ENCODE measurements around the gene KCNMA1. TPM values are rescaled to one million over a fixed set of nuclear protein-coding genes. Genes with fewer than 3 reads are reported as not detected.
A peak's percentile ranks its signal among the peaks of the same experiment; 100 is the strongest.

KCNMA1 gene
- total and polyA plus RNA-seq, 7 donors: 15.3 to 427 (median 256) TPM

GRCh38 chr10:77226853-77227565 is 410.6 kb downstream of the KCNMA1 start:
- Histone ChIP-seq H3K4me1 (peaks cover 0 to 60% (median 46%) of the 10 kb centered on the region in 4 donors), H3K4me3 (no peak overlapping the region), H3K9me3 (no peaks in the 10 kb centered on the region), H3K36me3 (peaks cover 0 to 4% (median 0%) of the 10 kb centered on the region in 4 donors), H3K27ac (peak overlapping the region in 3 of 4 donors; percentile 69 to 87 (median 81)), H3K27me3 (no peaks in the 10 kb centered on the region)
- no peak for DNase-seq
- intact Hi-C loops (cut with DNase I): no loop called here
- peak in 1 of 4 donors; percentile 48 for TF ChIP-seq EP300 (IDR thresholded peaks at IDR 0.05)
- TF ChIP-seq POLR2AphosphoS5 (IDR thresholded peaks at IDR 0.05): peak in 2 of 4 donors; percentile 32 to 56
- no peak for TF ChIP-seq POLR2A (IDR thresholded peaks at IDR 0.05)

- intact Hi-C loops (cut with DNase I): no loop called here
- H3K27ac ChIP-seq: peak overlapping the region in 3 of 4 donors; percentile 69 to 87 (median 81)
- H3K4me1 ChIP-seq: peaks cover 0 to 57% (median 46%) of the 10 kb centered on the region in 4 donors
- WGBS, 2 donors: 70 to 75% methylated on average over 4 of the region's 4 CpGs
- TF ChIP-seq POLR2AphosphoS5 (IDR thresholded peaks at IDR 0.05): no peak
- TF ChIP-seq EP300 (IDR thresholded peaks at IDR 0.05): no peak
- no peak for TF ChIP-seq POLR2A (IDR thresholded peaks at IDR 0.05)
- TF ChIP-seq CTCF (IDR thresholded peaks at IDR 0.05): no peak
- no peaks in the 10 kb centered on the region for H3K9me3 ChIP-seq
- H3K36me3 ChIP-seq: peaks cover 0 to 4% (median 0%) of the 10 kb centered on the region in 4 donors
- no peaks in the 10 kb centered on the region for H3K27me3 ChIP-seq
- no peak for DNase-seq
- H3K4me3 ChIP-seq: no peak overlapping the region
Measured at GRCh38 chr10:77226452-77226851, 411.2 kb downstream of the KCNMA1 start.

- Histone ChIP-seq H3K4me1 (peaks cover 0 to 57% (median 46%) of the 10 kb centered on the region in 4 donors), H3K4me3 (no peak overlapping the region), H3K9me3 (no peaks in the 10 kb centered on the region), H3K27ac (peak overlapping the region in 3 of 4 donors; percentile 69 to 87 (median 81)), H3K27me3 (no peaks in the 10 kb centered on the region), H3K36me3 (peaks cover 0 to 4% (median 0%) of the 10 kb centered on the region in 4 donors)
- TF ChIP-seq CTCF (IDR thresholded peaks at IDR 0.05) (no peak), POLR2AphosphoS5 (IDR thresholded peaks at IDR 0.05) (no peak), POLR2A (IDR thresholded peaks at IDR 0.05) (no peak), EP300 (IDR thresholded peaks at IDR 0.05) (no peak)
- 80 to 82% methylated on average over 2 of the region's 2 CpGs for WGBS, 2 donors
- intact Hi-C loops (cut with DNase I): no loop called here
- DNase-seq: no peak
Measured at GRCh38 chr10:77226020-77226419, 411.6 kb downstream of the KCNMA1 start.

- no peaks in the 10 kb centered on the region for H3K9me3 ChIP-seq
- H3K27ac ChIP-seq: peak overlapping the region in 3 of 4 donors; percentile 69 to 87 (median 81)
- peak; percentile 75 for DNase-seq
- H3K36me3 ChIP-seq: peaks cover 0 to 4% (median 0%) of the 10 kb centered on the region in 4 donors
- intact Hi-C loops (cut with DNase I): no loop called here
- no peaks in the 10 kb centered on the region for H3K27me3 ChIP-seq
- H3K4me1 ChIP-seq: peaks cover 0 to 59% (median 47%) of the 10 kb centered on the region in 4 donors
- 71 to 85% methylated on average over 9 of the region's 9 CpGs for WGBS, 2 donors
- TF ChIP-seq CTCF (IDR thresholded peaks at IDR 0.05): no peak
- TF ChIP-seq EP300 (IDR thresholded peaks at IDR 0.05): peak in 1 of 4 donors; percentile 15
- TF ChIP-seq POLR2AphosphoS5 (IDR thresholded peaks at IDR 0.05): peak in 3 of 4 donors; percentile 36 to 61 (median 49)
- no peak for TF ChIP-seq POLR2A (IDR thresholded peaks at IDR 0.05)
- no peak overlapping the region for H3K4me3 ChIP-seq
Measured at GRCh38 chr10:77223526-77224460, 413.8 kb downstream of the KCNMA1 start.
